Uterus (tissue), 2 donors: ENCODE data around the gene PLSCR2.

Experiments used
- CTCF ChIP-seq, 4 experiments: fragments of 200-600 bp in 2 of 4; fragments of 450-650 bp in 2 of 4; sonication (generic) in 2 of 4; IDR thresholded peaks; one replicate each; pipeline ENCODE4 v1.5.1; 2016 to 2019; ENCODE audit warnings: antibody characterized with exemption in 4 of 4, mild to moderate bottlenecking in 2 of 4, moderate library complexity in 1 of 4
- POLR2A ChIP-seq, 2 donors: fragments of 450-650 bp; IDR thresholded peaks; one replicate each; pipeline ENCODE4 v1.6.1; 2016; ENCODE audit warnings: antibody characterized with exemption in 2 of 2, mild to moderate bottlenecking in 1 of 2, moderate library complexity in 1 of 2

- TF ChIP-seq POLR2A (IDR thresholded peaks at IDR 0.05) (no peak), CTCF (IDR thresholded peaks at IDR 0.05) (no peak)
Observed at GRCh38 chr3:146501752-146502151, 32.4 kb upstream of the PLSCR2 start.
